H1 (cell line): ENCODE data around the gene TECPR2. TPM values are rescaled to one million over a fixed set of nuclear protein-coding genes. Genes with fewer than 3 reads are reported as not detected.
A peak's percentile ranks its signal among the peaks of the same experiment; 100 is the strongest.

Experiments used
- CTCF ChIA-PET: fragments of 300-600 bp; sonication (Branson Sonifier 250); formaldehyde crosslinking; loops from one replicate; lab custom pipeline; 2021; ENCODE audit not compliant: partially characterized antibody; lab: Charles Lee
- POLR2A ChIA-PET: fragments of 300-600 bp; sonication (Branson Sonifier 250); formaldehyde crosslinking; loops from one replicate; lab custom pipeline; 2021; ENCODE audit warnings: inconsistent platforms; ENCODE audit not compliant: partially characterized antibody; lab: Charles Lee
- DNase-seq, 2 experiments: peaks; one replicate each; pipeline versions ENCODE4 v3.0.0 to v3.0.0-alpha.2; 2010 to 2022; ENCODE audit warnings: low spot score in 2 of 2, low read depth in 1 of 2, mixed read lengths in 1 of 2
- FAIRE-seq: peaks from 2 replicates; lab custom pipeline; 2011; peaks lifted over from hg19 to GRCh38; lab: Jason Lieb, UNC
- H2AFZ ChIP-seq: 2 replicates; pipeline ENCODE4 v1.8.1; 2012; ENCODE audit warnings: low read length, inconsistent platforms
- H2AK5ac ChIP-seq: 2 replicates; pipeline ENCODE4 v1.6.1; 2013; ENCODE audit warnings: low read depth, low read length
- H2BK120ac ChIP-seq: replicated peaks from 2 replicates; pipeline ENCODE3; 2013; ENCODE audit warnings: low read depth, low read length, inconsistent platforms
- H2BK12ac ChIP-seq: 2 replicates; pipeline ENCODE4 v1.6.1; 2013; ENCODE audit warnings: low read depth, low read length
- H2BK15ac ChIP-seq: 2 replicates; pipeline ENCODE4 v1.6.1; 2013; ENCODE audit warnings: low read length
- H2BK20ac ChIP-seq: 2 replicates; pipeline ENCODE4 v1.6.1; 2013; ENCODE audit warnings: low read length
- H2BK5ac ChIP-seq: 2 replicates; pipeline ENCODE4 v1.6.1; 2013; ENCODE audit warnings: low read depth, low read length
- H3K14ac ChIP-seq: 2 replicates; pipeline ENCODE4 v1.6.1; 2013; ENCODE audit warnings: inconsistent platforms; ENCODE audit not compliant: insufficient read length
- H3K18ac ChIP-seq: 2 replicates; pipeline ENCODE4 v1.6.1; 2013; ENCODE audit warnings: low read length; ENCODE audit errors: extremely low read depth
- H3K23ac ChIP-seq: 2 replicates; pipeline ENCODE4 v1.6.1; 2013; ENCODE audit warnings: inconsistent platforms; ENCODE audit not compliant: insufficient read length
- H3K23me2 ChIP-seq: 2 replicates; pipeline ENCODE4 v1.6.1; 2013; ENCODE audit warnings: low read depth, low read length
- H3K27ac ChIP-seq: 2 replicates; pipeline ENCODE4 v1.6.1; 2011; ENCODE audit warnings: low read depth, low read length, inconsistent platforms
- H3K27me3 ChIP-seq, 4 experiments: replicated peaks in 1 of 4; 1 replicate in 1 of 4; 2 replicates in 3 of 4; pipeline versions ENCODE4 v1.6.1 to v1.8.1; 2011 to 2013; ENCODE audit warnings: low read length in 3 of 4, mild to moderate bottlenecking in 3 of 4, inconsistent platforms in 2 of 4, mixed read lengths in 2 of 4, moderate library complexity in 1 of 4; ENCODE audit not compliant: control insufficient read depth in 3 of 4, insufficient read depth in 3 of 4; ENCODE audit errors: extremely low read depth in 1 of 4
- H3K36me3 ChIP-seq, 4 experiments: 2 replicates each; pipeline versions ENCODE4 v1.6.1 to v1.8.1; 2011 to 2013; ENCODE audit warnings: mild to moderate bottlenecking in 4 of 4, low read length in 3 of 4, moderate library complexity in 2 of 4, control low read depth in 1 of 4, inconsistent platforms in 1 of 4; ENCODE audit not compliant: insufficient read depth in 4 of 4, control insufficient read depth in 2 of 4
- H3K4ac ChIP-seq: replicated peaks from 2 replicates; pipeline ENCODE3; 2013; ENCODE audit warnings: low read length, low read depth, mixed read lengths, inconsistent platforms; ENCODE audit not compliant: insufficient read length
- H3K4me1 ChIP-seq, 4 experiments: replicated peaks in 1 of 4; 1 replicate in 1 of 4; 2 replicates in 3 of 4; pipeline versions ENCODE4 v1.6.1 to v1.8.1; 2011 to 2013; ENCODE audit warnings: low read length in 3 of 4, inconsistent platforms in 2 of 4, mixed read lengths in 1 of 4; ENCODE audit not compliant: insufficient read depth in 4 of 4, control insufficient read depth in 3 of 4
- H3K4me2 ChIP-seq, 2 experiments: 2 replicates each; pipeline versions ENCODE4 v1.6.1 to v1.8.1; 2011 to 2013; ENCODE audit warnings: low read depth in 2 of 2, low read length in 2 of 2, control low read depth in 1 of 2, inconsistent platforms in 1 of 2, mild to moderate bottlenecking in 1 of 2; ENCODE audit not compliant: insufficient read depth in 1 of 2
- H3K4me3 ChIP-seq, 4 experiments: fragments of 200-600, 300-600 bp in 1 of 4; sonication (generic), shearing (Covaris generic), sonication (Bioruptor Twin) in 1 of 4; 2 replicates each; pipeline versions ENCODE4 v1.5.1 to v1.8.1; 2011 to 2016; ENCODE audit warnings: low read length in 4 of 4, low read depth in 3 of 4, control low read depth in 2 of 4, inconsistent platforms in 2 of 4, mild to moderate bottlenecking in 2 of 4, mixed read lengths in 1 of 4, moderate library complexity in 1 of 4; ENCODE audit not compliant: insufficient read depth in 2 of 4; ENCODE audit errors: extremely low read depth in 1 of 4
- H3K56ac ChIP-seq: replicated peaks from 2 replicates; pipeline ENCODE3; 2013; ENCODE audit warnings: low read depth, mild to moderate bottlenecking, mixed read lengths, low read length, inconsistent platforms; ENCODE audit not compliant: insufficient read length
- H3K79me1 ChIP-seq: 2 replicates; pipeline ENCODE4 v1.6.1; 2013; ENCODE audit warnings: low read depth, low read length, control low read depth
- H3K79me2 ChIP-seq, 2 experiments: 2 replicates each; pipeline versions ENCODE4 v1.6.1 to v1.8.1; 2012 to 2013; ENCODE audit warnings: low read length in 2 of 2, mild to moderate bottlenecking in 2 of 2, inconsistent platforms in 1 of 2; ENCODE audit not compliant: insufficient read depth in 2 of 2, control insufficient read depth in 1 of 2
- H3K9ac ChIP-seq, 4 experiments: replicated peaks in 1 of 4; 1 replicate in 1 of 4; 2 replicates in 3 of 4; pipeline versions ENCODE4 v1.6.1 to v1.8.1; 2011 to 2013; ENCODE audit warnings: low read depth in 3 of 4, low read length in 3 of 4, control low read depth in 2 of 4, mild to moderate bottlenecking in 2 of 4, moderate library complexity in 2 of 4, inconsistent platforms in 1 of 4; ENCODE audit errors: extremely low read depth in 1 of 4
- H3K9me3 ChIP-seq, 2 experiments: 2 replicates each; pipeline versions ENCODE4 v1.6.1 to v1.8.1; 2012 to 2013; ENCODE audit warnings: mild to moderate bottlenecking in 2 of 2, moderate library complexity in 2 of 2, control low read depth in 1 of 2, inconsistent platforms in 1 of 2, low read depth in 1 of 2, low read length in 1 of 2, mixed read lengths in 1 of 2; ENCODE audit not compliant: insufficient read depth in 2 of 2
- H4K20me1 ChIP-seq, 2 experiments: replicated peaks in 1 of 2; 2 replicates each; pipeline versions ENCODE3 to v1.8.1; 2011 to 2013; ENCODE audit warnings: inconsistent platforms in 2 of 2, low read length in 2 of 2, mild to moderate bottlenecking in 1 of 2; ENCODE audit not compliant: insufficient read depth in 2 of 2, control insufficient read depth in 1 of 2
- H4K5ac ChIP-seq: 2 replicates; pipeline ENCODE4 v1.6.1; 2013; ENCODE audit warnings: low read length, low read depth, mixed read lengths, inconsistent platforms; ENCODE audit not compliant: insufficient read length
- H4K8ac ChIP-seq: 2 replicates; pipeline ENCODE4 v1.8.0; 2013; ENCODE audit warnings: mild to moderate bottlenecking, moderate library complexity, low read length, inconsistent platforms; ENCODE audit not compliant: insufficient read depth; ENCODE audit errors: extremely low read depth
- H4K91ac ChIP-seq: replicated peaks from 2 replicates; pipeline ENCODE3; 2013; ENCODE audit warnings: low read length, mixed read lengths, inconsistent platforms; ENCODE audit not compliant: insufficient read length
- EGR1 ChIP-seq: IDR thresholded peaks from 2 replicates; pipeline ENCODE4 v1.6.1; 2011; ENCODE audit warnings: low read depth, low read length, borderline replicate concordance
- HDAC6 ChIP-seq: IDR thresholded peaks from one replicate; pipeline ENCODE4 v1.7.1; 2012; ENCODE audit warnings: low read depth, mild to moderate bottlenecking, inconsistent platforms, low read length, moderate library complexity
- JUN ChIP-seq: IDR thresholded peaks from 2 replicates; pipeline ENCODE4 v1.6.1; 2011; ENCODE audit warnings: low read depth, mild to moderate bottlenecking, improper control_type of control experiment, low read length
- RBBP5 ChIP-seq: IDR thresholded peaks from 2 replicates; pipeline ENCODE4 v1.7.1; 2012; ENCODE audit warnings: low read depth, mild to moderate bottlenecking, inconsistent platforms, low read length, moderate library complexity, borderline replicate concordance
- SAP30 ChIP-seq: fragments of 300-600 bp; sonication (generic); IDR thresholded peaks from 2 replicates; pipeline ENCODE4 v1.7.1; 2012; ENCODE audit warnings: low read length, moderate library complexity, mild to moderate bottlenecking, inconsistent platforms; ENCODE audit not compliant: insufficient read depth, insufficient replicate concordance
- SIX5 ChIP-seq: IDR thresholded peaks from 2 replicates; pipeline ENCODE4 v1.6.1; 2011; ENCODE audit warnings: mild to moderate bottlenecking, low read depth, low read length
- whole genome bisulfite sequencing, 2 experiments: shearing (Covaris generic) in 1 of 2; methylation state at CpG; one replicate each; pipeline versions ENCODE4 v1.1.6 to v1.1.7; 2013 to 2015; ENCODE audit warnings: low lambda C conversion rate in 2 of 2, mixed read lengths in 2 of 2, inconsistent platforms in 1 of 2, low coverage in 1 of 2, missing lambda C conversion rate in 1 of 2; ENCODE audit not compliant: insufficient replicate concordance in 2 of 2, insufficient coverage in 1 of 2, insufficient read length in 1 of 2; ENCODE audit errors: extremely low coverage in 1 of 2, missing lambda C conversion rate in 1 of 2; 5-methylcytosine and 5-hydroxymethylcytosine counted together
- polyA plus RNA-seq, 7 experiments: library from polyadenylated mRNA; depleted of rRNA in 3 of 7; stranded (reverse) in 5 of 7; unstranded in 2 of 7; fragments of >200 nt in 5 of 7; fragments of 200-250 nt in 2 of 7; gene quantifications; 1 replicate in 5 of 7; 2 replicates in 1 of 7; 4 replicates in 1 of 7; pipeline versions ENCODE4 v1.2.1 to v1.2.3, GENCODE V29; 2011 to 2013; ENCODE audit warnings: missing spikeins in 2 of 7, mixed read lengths in 2 of 7
- total RNA-seq: library from RNA; stranded (reverse); fragmentation: NEBNext Ultra II Directional; extraction: Animal tissue kit (Norgen Biotek cat#: 25700); gene quantifications from 2 replicates; pipeline ENCODE4 v1.2.1, GENCODE V29; 2021
- TF ChIP-seq, protein P1 (sequence below): IDR thresholded peaks from 2 replicates; pipeline ENCODE4 v1.6.1; 2012; ENCODE audit warnings: inconsistent platforms

Gene TECPR2
- total and polyA plus RNA-seq, 2 of the 8 experiments (the other 6 are each of a cell fraction or from before 2014, with no cell fraction given) = 6.8 to 19.4 TPM

DNA sequence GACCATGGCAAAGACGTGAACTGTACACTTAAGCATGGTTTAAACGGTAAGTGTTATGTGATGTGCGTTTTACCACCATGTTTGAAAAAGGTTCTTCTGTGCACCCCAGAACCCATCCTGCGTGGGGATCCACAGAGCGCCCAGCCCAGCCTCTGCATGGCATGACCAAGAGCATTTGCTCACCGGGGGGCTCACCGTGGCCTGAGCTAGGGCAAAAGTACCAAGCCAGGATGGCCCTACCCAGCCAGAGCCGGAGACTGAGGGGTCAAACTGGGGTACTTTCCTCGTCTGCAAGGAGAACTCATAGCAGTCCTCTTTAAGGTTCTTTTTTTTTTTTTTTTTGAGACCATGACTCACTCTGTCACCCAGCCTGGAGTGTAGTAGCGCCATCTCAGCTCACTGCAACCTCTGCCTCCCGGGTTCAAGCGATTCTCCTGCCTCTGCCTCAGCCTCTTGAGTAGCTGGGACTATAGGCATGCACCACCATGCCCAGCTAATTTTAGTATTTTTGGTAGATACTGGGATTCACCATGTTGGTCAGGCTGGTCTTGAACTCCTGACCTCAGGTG lies 163.3 kb downstream of the TECPR2 start:
- TF ChIP-seq SIX5 (no peak), HDAC6 (no peak), JUN (no peak), EGR1 (no peak), SAP30 (no peak), RBBP5 (no peak)
- TF ChIP-seq, protein P1, sequence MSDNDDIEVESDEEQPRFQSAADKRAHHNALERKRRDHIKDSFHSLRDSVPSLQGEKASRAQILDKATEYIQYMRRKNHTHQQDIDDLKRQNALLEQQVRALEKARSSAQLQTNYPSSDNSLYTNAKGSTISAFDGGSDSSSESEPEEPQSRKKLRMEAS = no peak
- Histone ChIP-seq H4K91ac (no peak overlapping the region), H3K27me3 (no peaks in the 10 kb centered on the region), H2BK12ac (0 out of 2 replicates have a peak overlapping the region, but pooled peaks have one; percentile 63), H2BK5ac (no peak overlapping the region), H3K56ac (no peak overlapping the region), H3K9ac (no peak overlapping the region), H3K4me3 (no peak overlapping the region), H3K9me3 (no peaks in the 10 kb centered on the region), H2BK20ac (no peak overlapping the region), H3K14ac (no peak overlapping the region), H4K8ac (no peak overlapping the region), H3K4ac (peak overlapping the region; percentile 74), H3K36me3 (no peaks in the 10 kb centered on the region), H3K23ac (no peak overlapping the region), H3K4me1 (peaks cover 0 to 10% (median 0%) of the 10 kb centered on the region in 4 experiments; a peak in 2 of 7 replicates), H2BK15ac (no peak overlapping the region), H2AK5ac (peak overlapping the region; percentile 39; the same call in 1 of the 2 replicates), H3K79me2 (no peaks in the 10 kb centered on the region), H3K27ac (no peak overlapping the region), H3K18ac (no peak overlapping the region), H3K79me1 (no peaks in the 10 kb centered on the region), H2BK120ac (no peak overlapping the region), H3K4me2 (peak overlapping the region in 1 of 2 experiments; percentile 83; a peak in 1 of 4 replicates), H3K23me2 (peaks cover 3% of the 10 kb centered on the region; the same call in 1 of the 2 replicates), H2AFZ (no peak overlapping the region), H4K20me1 (no peaks in the 10 kb centered on the region), H4K5ac (peak overlapping the region; percentile 18)
- no peak for FAIRE-seq
- no peak for DNase-seq
- ChIA-PET CTCF (interaction anchor here (0.6 to 1.8 kb wide), 3 partner anchors 68 to 525 kb away, joined by 3 to 15 read pairs (median 3); no protein-coding TSS in a partner anchor), POLR2A (interaction anchor here (0.8 to 1.7 kb wide), 3 partner anchors 10 to 29 kb away, joined by 3 to 4 read pairs (median 3); no protein-coding TSS in a partner anchor)
- WGBS, 2 experiments = 89% methylated on average over 11 of the region's 12 CpGs; no CpG with 5 or more reads in 1 of the 2 experiments
